ENCODE results near the gene GNPTG.
A peak's percentile ranks its signal among the peaks of the same experiment; 100 is the strongest.

GNPTG gene

GRCh38 chr16:1375741-1376410, 24.1 kb downstream of the GNPTG start:
- no peak for DNase-seq

- no peak for DNase-seq
These were observed 25.8 kb downstream of the GNPTG start for GRCh38 chr16:1377406-1378010.

GRCh38 chr16:1378087-1378803, 26.5 kb downstream of the GNPTG start:
- DNase-seq = no peak

GRCh38 chr16:1378804-1379303, 27.1 kb downstream of the GNPTG start:
- peak; percentile 78 for DNase-seq

GRCh38 chr16:1379304-1380076, 27.8 kb downstream of the GNPTG start:
- DNase-seq = peak; percentile 73

GRCh38 chr16:1380195-1380594, 28.5 kb downstream of the GNPTG start:
- no peak for DNase-seq

GRCh38 chr16:1381612-1382406, 30.1 kb downstream of the GNPTG start:
- no peak for DNase-seq

GRCh38 chr16:1383556-1383955, 31.8 kb downstream of the GNPTG start:
- DNase-seq = no peak

GRCh38 chr16:1385232-1385631, 33.5 kb downstream of the GNPTG start:
- no peak for DNase-seq

- DNase-seq = no peak
These were observed 35.6 kb downstream of the GNPTG start for GRCh38 chr16:1387331-1387730.

- no peak for DNase-seq
These were observed 38.0 kb downstream of the GNPTG start for GRCh38 chr16:1389762-1390161.

GRCh38 chr16:1390239-1390779, 38.6 kb downstream of the GNPTG start:
- no peak for DNase-seq

GRCh38 chr16:1392826-1393225, 41.1 kb downstream of the GNPTG start:
- no peak for DNase-seq

GRCh38 chr16:1393613-1394176, 42.0 kb downstream of the GNPTG start:
- DNase-seq = no peak

- no peak for DNase-seq
These were observed 42.7 kb downstream of the GNPTG start for GRCh38 chr16:1394367-1394951.

GRCh38 chr16:1395444-1396031, 43.8 kb downstream of the GNPTG start:
- DNase-seq = no peak

GRCh38 chr16:1397779-1398178, 46.0 kb downstream of the GNPTG start:
- no peak for DNase-seq

- no peak for DNase-seq
These were observed 46.6 kb downstream of the GNPTG start for GRCh38 chr16:1398351-1398750.

GRCh38 chr16:1398826-1399581, 47.3 kb downstream of the GNPTG start:
- DNase-seq = no peak

Data from stimulated activated CD4-positive, alpha-beta T cell treated with anti-CD3 and anti-CD28 coated beads, Interleukin-4, amount 100 ng/mL, for 24 hours (primary cell).